GM12878 (cell line): Measurements from ENCODE around the gene KDM3B. TPM values are rescaled to one million over a fixed set of nuclear protein-coding genes. Genes with fewer than 3 reads are reported as not detected.

Experiments
- BACH1 ChIP-seq: fragments of 450-650 bp; IDR thresholded peaks from 2 replicates; pipeline ENCODE4 v1.6.1; 2017; ENCODE audit warnings: mild to moderate bottlenecking, borderline replicate concordance
- CBFB ChIP-seq: IDR thresholded peaks from 2 replicates; pipeline ENCODE4 v1.6.1; 2016; ENCODE audit warnings: antibody characterized with exemption, low read depth
- CHD1 ChIP-seq: IDR thresholded peaks from 2 replicates; pipeline ENCODE4 v1.6.1; 2012; ENCODE audit warnings: low read depth, low read length, improper control_type of control experiment
- CREB1 ChIP-seq: IDR thresholded peaks from 2 replicates; pipeline ENCODE4 v1.6.1; 2012; ENCODE audit warnings: low read depth, mild to moderate bottlenecking, inconsistent platforms
- CTCF ChIP-seq, 3 experiments: IDR thresholded peaks in 2 of 3; conservative IDR thresholded peaks in 1 of 3; 2 replicates each; pipeline ENCODE4 v1.5.1; 2011; ENCODE audit warnings: low read depth in 3 of 3, low read length in 3 of 3, mild to moderate bottlenecking in 3 of 3, control low read depth in 2 of 3, moderate library complexity in 2 of 3, inconsistent platforms in 1 of 3, mixed read lengths in 1 of 3; ENCODE audit not compliant: control insufficient read depth in 2 of 3, insufficient read depth in 1 of 3; ENCODE audit errors: extremely low read depth in 1 of 3
- ELK1 ChIP-seq: IDR thresholded peaks from 2 replicates; pipeline ENCODE4 v1.6.1; 2012; ENCODE audit warnings: low read depth, low read length, improper control_type of control experiment
- ESRRA ChIP-seq: IDR thresholded peaks from 2 replicates; pipeline ENCODE4 v1.6.1; 2012; ENCODE audit warnings: mild to moderate bottlenecking, low read length, improper control_type of control experiment
- HSF1 ChIP-seq: fragments of 150-350 bp; IDR thresholded peaks from 2 replicates; pipeline ENCODE4 v1.6.1; 2014; ENCODE audit warnings: mild to moderate bottlenecking, low read depth, low read length
- MEF2A ChIP-seq: IDR thresholded peaks from 2 replicates; pipeline ENCODE4 v1.6.1; 2011; ENCODE audit warnings: low read depth, mild to moderate bottlenecking, low read length, moderate library complexity; ENCODE audit not compliant: insufficient read depth
- MTA2 ChIP-seq: fragments of 450-650 bp; IDR thresholded peaks from 2 replicates; pipeline ENCODE4 v1.6.1; 2016; ENCODE audit warnings: low read depth, mild to moderate bottlenecking, moderate library complexity
- MTA3 ChIP-seq: IDR thresholded peaks from 2 replicates; pipeline ENCODE4 v1.6.1; 2012; ENCODE audit warnings: low read length, inconsistent platforms, borderline replicate concordance
- NFIC ChIP-seq: IDR thresholded peaks from 2 replicates; pipeline ENCODE4 v1.6.1; 2012; ENCODE audit warnings: low read depth, mild to moderate bottlenecking, inconsistent platforms, low read length, moderate library complexity
- NKRF ChIP-seq: fragments of 450-650 bp; conservative IDR thresholded peaks from 2 replicates; pipeline ENCODE4 v1.6.1; 2017; ENCODE audit warnings: mild to moderate bottlenecking, moderate library complexity
- PML ChIP-seq: IDR thresholded peaks from 2 replicates; pipeline ENCODE4 v1.6.1; 2012; ENCODE audit warnings: low read length, inconsistent platforms
- POLR2A ChIP-seq: IDR thresholded peaks from 2 replicates; pipeline ENCODE4 v1.6.1; 2011; ENCODE audit warnings: low read depth, mild to moderate bottlenecking, low read length
- POLR2AphosphoS5 ChIP-seq: IDR thresholded peaks from 2 replicates; pipeline ENCODE4 v1.6.1; 2011; ENCODE audit warnings: mild to moderate bottlenecking, low read length, inconsistent platforms
- SKIL ChIP-seq: fragments of 450-650 bp; IDR thresholded peaks from 2 replicates; pipeline ENCODE4 v1.6.1; 2017; ENCODE audit warnings: mild to moderate bottlenecking, low read depth, inconsistent platforms; ENCODE audit not compliant: poor library complexity, severe bottlenecking
- SMAD1 ChIP-seq: fragments of 450-650 bp; IDR thresholded peaks from 2 replicates; pipeline ENCODE4 v1.6.1; 2018; ENCODE audit warnings: mild to moderate bottlenecking, low read depth; ENCODE audit not compliant: partially characterized antibody
- SUPT20H ChIP-seq: IDR thresholded peaks from 2 replicates; pipeline ENCODE4 v1.6.1; 2011; ENCODE audit warnings: low read depth, mild to moderate bottlenecking, low read length, moderate library complexity, borderline replicate concordance; ENCODE audit not compliant: control insufficient read depth
- YBX1 ChIP-seq: fragments of 450-650 bp; IDR thresholded peaks from 2 replicates; pipeline ENCODE4 v1.6.1; 2016; ENCODE audit warnings: antibody characterized with exemption
- ZNF24 ChIP-seq: fragments of 450-650 bp; IDR thresholded peaks from 2 replicates; pipeline ENCODE4 v1.6.1; 2017; ENCODE audit warnings: antibody characterized with exemption, mild to moderate bottlenecking
- ZZZ3 ChIP-seq: IDR thresholded peaks from 2 replicates; pipeline ENCODE4 v1.6.1; 2011; ENCODE audit warnings: low read depth; ENCODE audit not compliant: control insufficient read depth, insufficient read length
- polyA plus RNA-seq, 11 experiments: library from polyadenylated mRNA; depleted of rRNA in 4 of 11; unstranded in 6 of 11; stranded (reverse) in 5 of 11; fragments of >200 nt; fragmentation: Nextera tagmentation in 4 of 11; fragmentation: Illumina TruSeq in 1 of 11; extraction: Ambion mirVana in 4 of 11; extraction: Trizol in 1 of 11; gene quantifications; 1 replicate in 1 of 11; 2 replicates in 10 of 11; pipeline versions ENCODE4 v1.2.1 to v1.2.3, GENCODE V29; 2011 to 2016; ENCODE audit warnings: inconsistent platforms in 2 of 11, missing spikeins in 2 of 11, low read depth in 1 of 11
- total RNA-seq, 4 experiments: library from RNA; depleted of rRNA in 3 of 4; stranded (reverse); fragments of >200 nt in 3 of 4; fragmentation: Illumina TruSeq in 1 of 4; extraction: Trizol in 1 of 4; gene quantifications; 2 replicates each; pipeline versions ENCODE4 v1.2.1 to v1.2.3, GENCODE V29; 2013 to 2021

The KDM3B gene
- total and polyA plus RNA-seq, 10 of the 15 experiments (the other 5 are each of a cell fraction or from before 2014, with no cell fraction given), result 8.5 to 45.7 (median 29.0) TPM

- TF ChIP-seq HSF1 (no peak), SUPT20H (no peak), ZZZ3 (no peak), YBX1 (no peak), SMAD1 (no peak), POLR2AphosphoS5 (peak; percentile 63), CBFB (0 out of 2 replicates have a peak, but pooled peaks have one; percentile 18), SKIL (peak; percentile 60), ZNF24 (no peak), MEF2A (no peak), MTA2 (peak; percentile 80), POLR2A (peak; percentile 67; the same call in 1 of the 2 replicates), MTA3 (no peak), CTCF (IDR thresholded peaks at IDR 0.05 in 2 of 3, conservative IDR thresholded peaks at IDR 0.05 in 1 of 3; ENCODE audit: control insufficient read depth in 2 of 3, extremely low read depth in 1 of 3, insufficient read depth in 1 of 3, low read depth in 3 of 3, low read length in 3 of 3) (peak in 1 of 3 experiments; percentile 1; a peak in 2 of 6 replicates), CREB1 (no peak), ELK1 (peak; percentile 100), ESRRA (no peak), PML (no peak), NKRF (peak; percentile 86; the same call in 1 of the 2 replicates), CHD1 (no peak; the same call in 1 of the 2 replicates), BACH1 (peak; percentile 67), NFIC (no peak)
Observed at GRCh38 chr5:138464388-138465260, 112.1 kb downstream of the KDM3B start (continued).
